G401.6 (cell line): ENCODE measurements around the gene ABCC5.
A peak's percentile ranks its signal among the peaks of the same experiment; 100 is the strongest.

Experiments
- FAIRE-seq: peaks from 2 replicates; lab custom pipeline; 2012; peaks lifted over from hg19 to GRCh38; lab: Jason Lieb, UNC

ABCC5 gene

GRCh38 chr3:183922421-183922820 lies 95.3 kb downstream of the ABCC5 start:
- FAIRE-seq, result no peak

DNA sequence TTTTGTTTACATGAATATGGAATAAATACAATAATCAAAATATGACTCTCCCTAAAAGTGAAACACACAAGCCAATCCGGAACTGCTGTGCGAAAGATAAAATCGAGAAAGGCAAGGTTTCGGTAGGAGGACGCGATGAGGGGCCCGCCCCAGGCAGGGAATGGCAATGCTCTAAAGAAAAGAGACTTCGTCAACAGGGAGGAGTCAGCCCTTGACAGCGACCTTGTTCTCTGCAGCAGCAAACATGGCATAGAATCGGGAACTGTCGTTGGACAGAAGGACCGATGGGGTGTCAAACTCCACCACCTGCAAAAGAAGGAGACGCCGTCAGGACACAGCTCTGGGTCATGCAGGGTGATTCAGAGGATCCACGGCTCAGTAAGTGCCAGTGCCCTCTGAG lies 96.6 kb downstream of the ABCC5 start:
- no peak for FAIRE-seq

DNA sequence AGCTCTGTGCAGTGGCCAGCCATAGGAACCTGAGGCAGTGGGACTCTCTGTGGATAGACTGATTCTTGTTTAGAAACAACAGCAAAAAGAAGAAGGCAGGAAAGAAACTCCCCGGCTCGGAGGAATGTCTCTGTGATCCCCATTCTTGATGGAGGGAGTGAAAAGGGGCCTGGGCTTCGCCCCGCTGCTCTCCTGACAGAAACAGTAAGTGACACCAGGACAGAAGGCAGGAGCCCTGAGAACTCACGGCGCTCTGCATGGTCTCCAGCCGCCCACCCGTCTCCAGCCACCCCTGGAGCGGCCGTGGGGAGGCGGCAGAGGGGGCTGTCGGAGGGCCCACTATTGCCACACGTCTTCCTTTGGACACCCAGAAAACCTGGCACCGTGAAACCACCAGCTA lies 97.3 kb downstream of the ABCC5 start:
- no peak for FAIRE-seq

GRCh38 chr3:183918178-183918577 lies 99.5 kb downstream of the ABCC5 start:
- no peak for FAIRE-seq

- FAIRE-seq, result no peak
Measured at GRCh38 chr3:183917776-183918175, 99.9 kb downstream of the ABCC5 start.

- FAIRE-seq, result no peak
Measured at GRCh38 chr3:183914856-183915255, 102.8 kb downstream of the ABCC5 start.

DNA sequence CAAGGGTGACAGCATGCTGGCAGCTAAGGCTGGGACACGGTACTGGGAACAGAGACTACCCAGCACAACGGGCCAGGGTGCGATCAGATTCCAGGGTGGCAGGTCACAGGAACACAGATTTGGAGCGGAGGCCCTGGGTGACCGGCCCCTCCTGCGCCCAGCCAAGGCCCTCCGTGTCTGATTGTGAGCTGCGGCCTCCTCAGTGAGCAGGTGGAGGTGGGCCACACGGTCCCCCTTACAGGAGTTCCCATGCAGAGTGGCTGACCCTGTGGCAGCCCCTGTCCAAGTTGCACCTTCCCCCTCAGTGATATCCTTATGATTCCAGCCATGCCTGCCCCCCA lies 104.1 kb downstream of the ABCC5 start:
- no peak for FAIRE-seq

- no peak for FAIRE-seq
Measured at GRCh38 chr3:183912895-183913579, 104.6 kb downstream of the ABCC5 start.

- no peak for FAIRE-seq
Measured at GRCh38 chr3:183911763-183912506, 105.7 kb downstream of the ABCC5 start.

DNA sequence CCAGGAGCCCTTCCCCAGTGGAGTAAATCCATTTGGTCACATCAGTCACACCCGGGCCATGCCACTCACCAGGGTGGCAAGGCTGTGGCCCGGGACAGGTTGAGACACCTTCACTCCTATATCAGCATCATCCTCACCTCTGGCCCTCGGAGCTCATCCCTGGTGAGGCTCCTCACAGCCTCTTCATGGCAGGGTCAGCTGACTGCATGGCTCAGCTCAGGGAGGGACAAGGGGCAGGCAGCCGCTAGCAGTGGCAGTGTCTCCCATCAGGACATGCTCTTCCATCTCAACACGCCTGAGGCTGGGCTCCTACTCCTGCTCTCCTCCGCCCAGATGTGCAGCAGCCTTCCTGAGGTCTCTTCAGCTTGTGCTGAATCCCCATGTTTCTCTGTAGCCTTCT lies 106.6 kb downstream of the ABCC5 start:
- no peak for FAIRE-seq

DNA sequence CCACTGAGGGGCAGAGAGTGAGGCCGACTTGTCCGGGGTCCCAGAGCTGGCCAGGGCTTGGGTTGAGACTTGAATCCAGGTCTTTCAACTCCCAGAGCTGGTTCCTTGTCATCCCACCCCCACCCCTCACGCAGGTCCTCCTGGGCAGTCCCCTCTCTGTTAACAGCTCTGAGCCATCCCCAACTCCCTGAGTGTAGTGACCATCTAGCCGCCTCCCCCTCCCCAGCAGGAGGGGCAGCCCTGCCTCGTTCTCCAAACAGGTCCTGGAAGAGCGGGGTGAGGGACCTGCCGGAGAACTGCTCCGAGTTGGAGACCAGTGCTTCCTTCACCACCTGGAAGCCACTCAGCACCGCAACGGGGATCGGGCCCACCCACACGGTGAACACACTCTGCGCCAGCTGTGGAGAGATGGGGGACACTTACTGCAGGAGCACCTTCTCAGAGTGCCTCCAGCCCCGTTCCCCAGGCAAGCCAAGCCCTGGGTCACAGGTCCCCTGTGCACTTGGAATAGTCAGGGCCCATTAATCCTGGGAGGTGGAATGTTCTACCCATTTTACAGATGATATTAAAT lies 108.6 kb downstream of the ABCC5 start:
- FAIRE-seq, result no peak

GRCh38 chr3:183907911-183908331 lies 109.8 kb downstream of the ABCC5 start:
- FAIRE-seq, result no peak

DNA sequence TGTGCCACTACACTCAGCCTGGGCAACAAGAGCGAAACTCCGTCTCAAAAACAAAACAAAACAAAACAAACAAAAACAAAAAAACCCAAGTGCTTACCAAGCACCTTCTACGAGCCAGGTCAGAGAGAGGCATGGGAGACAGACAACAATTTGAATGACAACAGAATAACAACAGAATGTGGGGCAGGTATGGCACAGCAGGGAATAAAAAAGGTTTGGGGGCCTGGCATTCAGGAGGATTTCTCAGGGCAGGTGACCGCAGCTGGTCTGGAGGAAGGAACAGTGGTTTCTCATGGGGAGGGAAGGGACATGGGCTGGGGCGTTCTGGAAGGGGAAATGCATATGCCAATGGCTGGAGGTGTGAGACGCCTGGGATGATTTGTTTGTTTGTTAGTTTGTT lies 110.5 kb downstream of the ABCC5 start:
- FAIRE-seq, result no peak

- no peak for FAIRE-seq
Measured at GRCh38 chr3:183906234-183906921, 111.3 kb downstream of the ABCC5 start.

GRCh38 chr3:183904833-183905780 lies 112.6 kb downstream of the ABCC5 start:
- FAIRE-seq, result no peak

- FAIRE-seq, result no peak
Measured at GRCh38 chr3:183898028-183898431, 119.7 kb downstream of the ABCC5 start.

GRCh38 chr3:183897606-183898005 lies 120.1 kb downstream of the ABCC5 start:
- FAIRE-seq, result no peak

DNA sequence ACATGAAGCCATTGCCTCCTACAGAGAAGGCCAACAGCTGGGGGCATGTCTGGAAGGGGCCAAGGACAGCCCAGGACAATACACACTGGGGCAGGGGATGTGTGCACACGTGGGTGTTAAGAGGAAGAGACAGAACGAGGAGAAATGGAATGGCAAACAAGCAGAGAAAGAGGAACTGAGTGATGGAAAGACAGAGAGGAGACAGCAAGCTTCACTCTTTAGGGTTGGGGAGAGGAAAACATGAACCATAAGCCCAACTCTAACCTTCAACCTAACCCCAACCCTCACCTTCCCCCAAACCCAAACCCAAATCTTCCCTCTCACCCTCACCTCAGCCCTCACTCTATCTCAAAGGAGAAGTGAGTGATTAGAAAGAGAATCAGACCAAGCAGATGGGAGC lies 121.1 kb downstream of the ABCC5 start:
- no peak for FAIRE-seq

- no peak for FAIRE-seq
Measured at GRCh38 chr3:183896184-183896583, 121.5 kb downstream of the ABCC5 start.

DNA sequence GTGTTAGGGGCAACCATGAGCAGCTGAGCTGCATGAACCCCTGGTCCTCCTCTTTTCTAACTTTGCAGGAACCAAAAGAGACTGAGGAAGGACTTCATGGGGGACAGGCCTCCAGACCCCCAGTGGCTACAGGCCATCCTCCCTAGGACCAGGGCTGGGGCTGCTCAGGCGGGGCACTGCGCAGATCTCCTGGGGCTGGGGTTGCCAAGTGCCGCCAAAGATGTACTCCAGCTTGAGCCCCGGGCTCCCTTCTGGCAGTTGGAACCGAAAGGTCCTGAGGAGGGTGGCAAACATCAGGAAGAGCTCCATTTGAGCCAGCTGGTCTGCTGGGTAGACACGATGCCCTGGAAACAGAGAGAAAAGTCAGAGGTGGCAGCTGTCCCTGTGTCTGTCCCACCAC lies 121.9 kb downstream of the ABCC5 start:
- FAIRE-seq, result no peak

- peak; percentile 95 for FAIRE-seq
Measured at GRCh38 chr3:183895296-183895695, 122.4 kb downstream of the ABCC5 start.

GRCh38 chr3:183892610-183893214 lies 125.0 kb downstream of the ABCC5 start:
- FAIRE-seq, result no peak
